H1 (cell line): ENCODE data around the gene CNGA2. TPM values are rescaled to one million over a fixed set of nuclear protein-coding genes. Genes with fewer than 3 reads are reported as not detected.

Experiments used
- CTCF ChIA-PET: fragments of 300-600 bp; sonication (Branson Sonifier 250); formaldehyde crosslinking; loops from one replicate; lab custom pipeline; 2021; ENCODE audit not compliant: partially characterized antibody; lab: Charles Lee
- POLR2A ChIA-PET: fragments of 300-600 bp; sonication (Branson Sonifier 250); formaldehyde crosslinking; loops from one replicate; lab custom pipeline; 2021; ENCODE audit warnings: inconsistent platforms; ENCODE audit not compliant: partially characterized antibody; lab: Charles Lee
- DNase-seq, 2 experiments: peaks; one replicate each; pipeline versions ENCODE4 v3.0.0 to v3.0.0-alpha.2; 2010 to 2022; ENCODE audit warnings: low spot score in 2 of 2, low read depth in 1 of 2, mixed read lengths in 1 of 2
- FAIRE-seq: peaks from 2 replicates; lab custom pipeline; 2011; peaks lifted over from hg19 to GRCh38; lab: Jason Lieb, UNC
- H2AFZ ChIP-seq: 2 replicates; pipeline ENCODE4 v1.8.1; 2012; ENCODE audit warnings: low read length, inconsistent platforms
- H2AK5ac ChIP-seq: 2 replicates; pipeline ENCODE4 v1.6.1; 2013; ENCODE audit warnings: low read depth, low read length
- H2BK120ac ChIP-seq: replicated peaks from 2 replicates; pipeline ENCODE3; 2013; ENCODE audit warnings: low read depth, low read length, inconsistent platforms
- H2BK12ac ChIP-seq: 2 replicates; pipeline ENCODE4 v1.6.1; 2013; ENCODE audit warnings: low read depth, low read length
- H2BK15ac ChIP-seq: 2 replicates; pipeline ENCODE4 v1.6.1; 2013; ENCODE audit warnings: low read length
- H2BK20ac ChIP-seq: 2 replicates; pipeline ENCODE4 v1.6.1; 2013; ENCODE audit warnings: low read length
- H2BK5ac ChIP-seq: 2 replicates; pipeline ENCODE4 v1.6.1; 2013; ENCODE audit warnings: low read depth, low read length
- H3K14ac ChIP-seq: 2 replicates; pipeline ENCODE4 v1.6.1; 2013; ENCODE audit warnings: inconsistent platforms; ENCODE audit not compliant: insufficient read length
- H3K18ac ChIP-seq: 2 replicates; pipeline ENCODE4 v1.6.1; 2013; ENCODE audit warnings: low read length; ENCODE audit errors: extremely low read depth
- H3K23ac ChIP-seq: 2 replicates; pipeline ENCODE4 v1.6.1; 2013; ENCODE audit warnings: inconsistent platforms; ENCODE audit not compliant: insufficient read length
- H3K23me2 ChIP-seq: 2 replicates; pipeline ENCODE4 v1.6.1; 2013; ENCODE audit warnings: low read depth, low read length
- H3K27ac ChIP-seq: 2 replicates; pipeline ENCODE4 v1.6.1; 2011; ENCODE audit warnings: low read depth, low read length, inconsistent platforms
- H3K27me3 ChIP-seq, 4 experiments: replicated peaks in 1 of 4; 1 replicate in 1 of 4; 2 replicates in 3 of 4; pipeline versions ENCODE4 v1.6.1 to v1.8.1; 2011 to 2013; ENCODE audit warnings: low read length in 3 of 4, mild to moderate bottlenecking in 3 of 4, inconsistent platforms in 2 of 4, mixed read lengths in 2 of 4, moderate library complexity in 1 of 4; ENCODE audit not compliant: control insufficient read depth in 3 of 4, insufficient read depth in 3 of 4; ENCODE audit errors: extremely low read depth in 1 of 4
- H3K36me3 ChIP-seq, 4 experiments: 2 replicates each; pipeline versions ENCODE4 v1.6.1 to v1.8.1; 2011 to 2013; ENCODE audit warnings: mild to moderate bottlenecking in 4 of 4, low read length in 3 of 4, moderate library complexity in 2 of 4, control low read depth in 1 of 4, inconsistent platforms in 1 of 4; ENCODE audit not compliant: insufficient read depth in 4 of 4, control insufficient read depth in 2 of 4
- H3K4ac ChIP-seq: replicated peaks from 2 replicates; pipeline ENCODE3; 2013; ENCODE audit warnings: low read length, low read depth, mixed read lengths, inconsistent platforms; ENCODE audit not compliant: insufficient read length
- H3K4me1 ChIP-seq, 4 experiments: replicated peaks in 1 of 4; 1 replicate in 1 of 4; 2 replicates in 3 of 4; pipeline versions ENCODE4 v1.6.1 to v1.8.1; 2011 to 2013; ENCODE audit warnings: low read length in 3 of 4, inconsistent platforms in 2 of 4, mixed read lengths in 1 of 4; ENCODE audit not compliant: insufficient read depth in 4 of 4, control insufficient read depth in 3 of 4
- H3K4me2 ChIP-seq, 2 experiments: 2 replicates each; pipeline versions ENCODE4 v1.6.1 to v1.8.1; 2011 to 2013; ENCODE audit warnings: low read depth in 2 of 2, low read length in 2 of 2, control low read depth in 1 of 2, inconsistent platforms in 1 of 2, mild to moderate bottlenecking in 1 of 2; ENCODE audit not compliant: insufficient read depth in 1 of 2
- H3K4me3 ChIP-seq, 4 experiments: fragments of 200-600, 300-600 bp in 1 of 4; sonication (generic), shearing (Covaris generic), sonication (Bioruptor Twin) in 1 of 4; 2 replicates each; pipeline versions ENCODE4 v1.5.1 to v1.8.1; 2011 to 2016; ENCODE audit warnings: low read length in 4 of 4, low read depth in 3 of 4, control low read depth in 2 of 4, inconsistent platforms in 2 of 4, mild to moderate bottlenecking in 2 of 4, mixed read lengths in 1 of 4, moderate library complexity in 1 of 4; ENCODE audit not compliant: insufficient read depth in 2 of 4; ENCODE audit errors: extremely low read depth in 1 of 4
- H3K56ac ChIP-seq: replicated peaks from 2 replicates; pipeline ENCODE3; 2013; ENCODE audit warnings: low read depth, mild to moderate bottlenecking, mixed read lengths, low read length, inconsistent platforms; ENCODE audit not compliant: insufficient read length
- H3K79me1 ChIP-seq: 2 replicates; pipeline ENCODE4 v1.6.1; 2013; ENCODE audit warnings: low read depth, low read length, control low read depth
- H3K79me2 ChIP-seq, 2 experiments: 2 replicates each; pipeline versions ENCODE4 v1.6.1 to v1.8.1; 2012 to 2013; ENCODE audit warnings: low read length in 2 of 2, mild to moderate bottlenecking in 2 of 2, inconsistent platforms in 1 of 2; ENCODE audit not compliant: insufficient read depth in 2 of 2, control insufficient read depth in 1 of 2
- H3K9ac ChIP-seq, 4 experiments: replicated peaks in 1 of 4; 1 replicate in 1 of 4; 2 replicates in 3 of 4; pipeline versions ENCODE4 v1.6.1 to v1.8.1; 2011 to 2013; ENCODE audit warnings: low read depth in 3 of 4, low read length in 3 of 4, control low read depth in 2 of 4, mild to moderate bottlenecking in 2 of 4, moderate library complexity in 2 of 4, inconsistent platforms in 1 of 4; ENCODE audit errors: extremely low read depth in 1 of 4
- H3K9me3 ChIP-seq, 2 experiments: 2 replicates each; pipeline versions ENCODE4 v1.6.1 to v1.8.1; 2012 to 2013; ENCODE audit warnings: mild to moderate bottlenecking in 2 of 2, moderate library complexity in 2 of 2, control low read depth in 1 of 2, inconsistent platforms in 1 of 2, low read depth in 1 of 2, low read length in 1 of 2, mixed read lengths in 1 of 2; ENCODE audit not compliant: insufficient read depth in 2 of 2
- H4K20me1 ChIP-seq, 2 experiments: replicated peaks in 1 of 2; 2 replicates each; pipeline versions ENCODE3 to v1.8.1; 2011 to 2013; ENCODE audit warnings: inconsistent platforms in 2 of 2, low read length in 2 of 2, mild to moderate bottlenecking in 1 of 2; ENCODE audit not compliant: insufficient read depth in 2 of 2, control insufficient read depth in 1 of 2
- H4K5ac ChIP-seq: 2 replicates; pipeline ENCODE4 v1.6.1; 2013; ENCODE audit warnings: low read length, low read depth, mixed read lengths, inconsistent platforms; ENCODE audit not compliant: insufficient read length
- H4K8ac ChIP-seq: 2 replicates; pipeline ENCODE4 v1.8.0; 2013; ENCODE audit warnings: mild to moderate bottlenecking, moderate library complexity, low read length, inconsistent platforms; ENCODE audit not compliant: insufficient read depth; ENCODE audit errors: extremely low read depth
- H4K91ac ChIP-seq: replicated peaks from 2 replicates; pipeline ENCODE3; 2013; ENCODE audit warnings: low read length, mixed read lengths, inconsistent platforms; ENCODE audit not compliant: insufficient read length
- ASH2L ChIP-seq: fragments of 200-600, 300-600 bp; sonication (generic); IDR thresholded peaks from one replicate; pipeline ENCODE4 v1.7.1; 2017; ENCODE audit warnings: low read length
- GTF2F1 ChIP-seq: IDR thresholded peaks from 2 replicates; pipeline ENCODE4 v1.6.1; 2012; ENCODE audit warnings: low read depth, low read length, improper control_type of control experiment, borderline replicate concordance
- JUN ChIP-seq: IDR thresholded peaks from 2 replicates; pipeline ENCODE4 v1.6.1; 2011; ENCODE audit warnings: low read depth, mild to moderate bottlenecking, improper control_type of control experiment, low read length
- KDM1A ChIP-seq: fragments of 200-600, 300-600 bp; sonication (generic); IDR thresholded peaks from 2 replicates; pipeline ENCODE4 v1.7.1; 2016; ENCODE audit warnings: mild to moderate bottlenecking, low read length, borderline replicate concordance
- NANOG ChIP-seq: IDR thresholded peaks from 2 replicates; pipeline ENCODE4 v1.6.1; 2011; ENCODE audit warnings: low read length, low read depth, mild to moderate bottlenecking, inconsistent platforms; ENCODE audit not compliant: insufficient read depth, poor library complexity, severe bottlenecking
- PHF8 ChIP-seq: fragments of 200-600 bp; sonication (generic); conservative IDR thresholded peaks from 2 replicates; pipeline ENCODE4 v1.7.1; 2012; ENCODE audit warnings: low read depth, mild to moderate bottlenecking, inconsistent platforms, low read length, moderate library complexity
- RBBP5 ChIP-seq: IDR thresholded peaks from 2 replicates; pipeline ENCODE4 v1.7.1; 2012; ENCODE audit warnings: low read depth, mild to moderate bottlenecking, inconsistent platforms, low read length, moderate library complexity, borderline replicate concordance
- RNF2 ChIP-seq: fragments of 200-900, 300-1000 bp; sonication (generic); IDR thresholded peaks from 2 replicates; pipeline ENCODE4 v1.7.1; 2016; ENCODE audit warnings: borderline replicate concordance, low read depth, mild to moderate bottlenecking, antibody characterized with exemption, low read length; ENCODE audit not compliant: poor library complexity, severe bottlenecking; ENCODE audit errors: missing control alignments
- SAP30 ChIP-seq: fragments of 300-600 bp; sonication (generic); IDR thresholded peaks from 2 replicates; pipeline ENCODE4 v1.7.1; 2012; ENCODE audit warnings: low read length, moderate library complexity, mild to moderate bottlenecking, inconsistent platforms; ENCODE audit not compliant: insufficient read depth, insufficient replicate concordance
- SIRT6 ChIP-seq: IDR thresholded peaks from one replicate; pipeline ENCODE4 v1.7.1; 2012; ENCODE audit warnings: low read length, inconsistent platforms
- SP1 ChIP-seq: IDR thresholded peaks from 2 replicates; pipeline ENCODE4 v1.6.1; 2011; ENCODE audit warnings: low read depth, low read length
- YY1 ChIP-seq: IDR thresholded peaks from 2 replicates; pipeline ENCODE4 v1.6.1; 2011; ENCODE audit warnings: low read depth, mild to moderate bottlenecking, low read length
- WGBS, 2 experiments: shearing (Covaris generic) in 1 of 2; methylation state at CpG; one replicate each; pipeline versions ENCODE4 v1.1.6 to v1.1.7; 2013 to 2015; ENCODE audit warnings: low lambda C conversion rate in 2 of 2, mixed read lengths in 2 of 2, inconsistent platforms in 1 of 2, low coverage in 1 of 2, missing lambda C conversion rate in 1 of 2; ENCODE audit not compliant: insufficient replicate concordance in 2 of 2, insufficient coverage in 1 of 2, insufficient read length in 1 of 2; ENCODE audit errors: extremely low coverage in 1 of 2, missing lambda C conversion rate in 1 of 2; 5-methylcytosine and 5-hydroxymethylcytosine counted together
- polyA plus RNA-seq, 7 experiments: library from polyadenylated mRNA; depleted of rRNA in 3 of 7; stranded (reverse) in 5 of 7; unstranded in 2 of 7; fragments of >200 nt in 5 of 7; fragments of 200-250 nt in 2 of 7; gene quantifications; 1 replicate in 5 of 7; 2 replicates in 1 of 7; 4 replicates in 1 of 7; pipeline versions ENCODE4 v1.2.1 to v1.2.3, GENCODE V29; 2011 to 2013; ENCODE audit warnings: missing spikeins in 2 of 7, mixed read lengths in 2 of 7
- total RNA-seq: library from RNA; stranded (reverse); fragmentation: NEBNext Ultra II Directional; extraction: Animal tissue kit (Norgen Biotek cat#: 25700); gene quantifications from 2 replicates; pipeline ENCODE4 v1.2.1, GENCODE V29; 2021
- TF ChIP-seq, protein P1 (sequence below): IDR thresholded peaks from 2 replicates; pipeline ENCODE4 v1.6.1; 2011; ENCODE audit warnings: low read length, improper control_type of control experiment

Gene CNGA2
- total and polyA plus RNA-seq, 2 of the 8 experiments (the other 6 are each of a cell fraction or from before 2014, with no cell fraction given) = not detected

DNA sequence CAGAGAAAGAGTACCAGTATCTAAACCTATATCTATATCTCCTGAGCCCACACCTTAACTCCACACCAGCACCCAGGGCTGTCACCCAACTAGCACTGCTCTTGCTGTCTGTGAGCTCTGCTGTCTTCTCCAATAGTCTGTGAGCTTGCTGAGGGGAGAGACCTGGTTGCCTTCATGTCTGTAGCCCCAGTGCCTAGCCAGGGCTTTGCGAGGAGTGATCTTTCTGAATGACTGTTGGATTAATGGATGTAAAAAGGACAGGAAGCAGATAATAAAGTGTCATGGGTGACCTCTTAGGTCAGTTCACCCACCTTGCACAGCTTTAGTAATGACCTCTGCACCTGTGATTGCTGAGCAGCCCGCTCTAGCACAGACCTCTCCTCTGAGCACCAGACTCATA, 30.5 kb downstream of the CNGA2 start:
- POLR2A ChIA-PET = no interaction called here
- Histone ChIP-seq H2BK20ac (no peak overlapping the region), H4K91ac (no peak overlapping the region), H3K79me2 (no peaks in the 10 kb centered on the region), H3K23ac (no peak overlapping the region), H2BK12ac (no peak overlapping the region), H4K5ac (no peak overlapping the region), H2BK120ac (no peak overlapping the region), H3K56ac (no peak overlapping the region), H2BK15ac (no peak overlapping the region), H3K79me1 (no peaks in the 10 kb centered on the region), H4K20me1 (no peaks in the 10 kb centered on the region), H3K4ac (no peak overlapping the region), H4K8ac (no peak overlapping the region), H3K4me2 (no peak overlapping the region), H2BK5ac (no peak overlapping the region), H3K36me3 (no peaks in the 10 kb centered on the region), H3K14ac (no peak overlapping the region), H3K4me1 (no peaks in the 10 kb centered on the region), H3K9me3 (no peaks in the 10 kb centered on the region), H3K27me3 (no peaks in the 10 kb centered on the region), H2AFZ (no peak overlapping the region), H3K23me2 (no peaks in the 10 kb centered on the region), H2AK5ac (no peak overlapping the region), H3K27ac (no peak overlapping the region), H3K9ac (no peak overlapping the region), H3K18ac (no peak overlapping the region), H3K4me3 (no peak overlapping the region)
- 100% methylated on average over 1 of the region's 2 CpGs; no CpG with 5 or more reads in 1 of the 2 experiments for WGBS, 2 experiments
- DNase-seq (no peak), FAIRE-seq (no peak)
- CTCF ChIA-PET = interaction anchor here (1.3 to 1.8 kb wide), 2 partner anchors 8 to 12 kb away, joined by 3 to 5 read pairs; no protein-coding TSS in a partner anchor
- TF ChIP-seq GTF2F1 (no peak), SIRT6 (no peak), PHF8 (no peak), ASH2L (no peak), NANOG (no peak), YY1 (no peak), SAP30 (no peak), KDM1A (no peak), RNF2 (no peak), RBBP5 (no peak), SP1 (no peak), JUN (no peak)
- TF ChIP-seq, protein P1, sequence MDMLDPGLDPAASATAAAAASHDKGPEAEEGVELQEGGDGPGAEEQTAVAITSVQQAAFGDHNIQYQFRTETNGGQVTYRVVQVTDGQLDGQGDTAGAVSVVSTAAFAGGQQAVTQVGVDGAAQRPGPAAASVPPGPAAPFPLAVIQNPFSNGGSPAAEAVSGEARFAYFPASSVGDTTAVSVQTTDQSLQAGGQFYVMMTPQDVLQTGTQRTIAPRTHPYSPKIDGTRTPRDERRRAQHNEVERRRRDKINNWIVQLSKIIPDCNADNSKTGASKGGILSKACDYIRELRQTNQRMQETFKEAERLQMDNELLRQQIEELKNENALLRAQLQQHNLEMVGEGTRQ = no peak
